ENCODE data around the gene ZNF80.

GRCh38 chr3:114223143-114223542 is 14.2 kb downstream of the ZNF80 start:
- TF ChIP-seq CTCF (IDR thresholded peaks at IDR 0.05 in 8 of 11, conservative IDR thresholded peaks at IDR 0.05 in 3 of 11) (no peak), POLR2A (IDR thresholded peaks at IDR 0.05) (no peak), POLR2AphosphoS5 (IDR thresholded peaks at IDR 0.05) (no peak)

Data from spleen (tissue), 7 donors.